ENCODE measurements around the gene ANO7. TPM values are rescaled to one million over a fixed set of nuclear protein-coding genes. Genes with fewer than 3 reads are reported as not detected.

The ANO7 gene
- total RNA-seq, 6 donors from 2014 or later: 0.30 to 1.3 (median 1.1) TPM

DNA sequence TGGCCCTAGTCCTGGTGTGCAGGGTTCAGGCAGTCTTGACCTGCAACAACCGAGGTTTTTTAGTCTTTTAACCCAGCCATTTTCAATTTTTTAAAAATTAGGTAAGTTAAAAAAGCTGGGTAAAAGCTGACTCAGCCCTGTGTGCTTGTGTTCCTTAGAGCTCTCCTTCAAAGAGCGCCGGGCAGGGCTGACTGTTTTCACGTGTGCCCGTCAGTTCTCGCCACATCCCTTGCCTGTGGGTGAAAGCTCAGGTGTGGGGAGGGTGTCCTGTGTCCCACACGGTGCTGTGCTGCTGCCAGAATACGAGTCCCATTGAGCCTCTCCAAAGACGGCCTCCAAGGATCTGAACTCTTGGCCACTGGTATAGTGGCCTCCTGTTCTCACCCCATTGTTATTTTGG lies 5.3 kb upstream of the ANO7 start:
- 84 to 94% methylated on average over 9 of the region's 9 CpGs for WGBS, 2 donors
- Histone ChIP-seq H3K27me3 (no peaks in the 10 kb centered on the region), H3K27ac (no peak overlapping the region), H3K4me3 (no peak overlapping the region), H3K36me3 (peaks cover 0 to 44% (median 25%) of the 10 kb centered on the region in 4 donors), H3K4me1 (no peaks in the 10 kb centered on the region), H3K9me3 (no peaks in the 10 kb centered on the region)
- no peak for DNase-seq
- no peak for ATAC-seq (ENCODE audit: low FRiP score in 2 of 2)
- TF ChIP-seq, protein P1, sequence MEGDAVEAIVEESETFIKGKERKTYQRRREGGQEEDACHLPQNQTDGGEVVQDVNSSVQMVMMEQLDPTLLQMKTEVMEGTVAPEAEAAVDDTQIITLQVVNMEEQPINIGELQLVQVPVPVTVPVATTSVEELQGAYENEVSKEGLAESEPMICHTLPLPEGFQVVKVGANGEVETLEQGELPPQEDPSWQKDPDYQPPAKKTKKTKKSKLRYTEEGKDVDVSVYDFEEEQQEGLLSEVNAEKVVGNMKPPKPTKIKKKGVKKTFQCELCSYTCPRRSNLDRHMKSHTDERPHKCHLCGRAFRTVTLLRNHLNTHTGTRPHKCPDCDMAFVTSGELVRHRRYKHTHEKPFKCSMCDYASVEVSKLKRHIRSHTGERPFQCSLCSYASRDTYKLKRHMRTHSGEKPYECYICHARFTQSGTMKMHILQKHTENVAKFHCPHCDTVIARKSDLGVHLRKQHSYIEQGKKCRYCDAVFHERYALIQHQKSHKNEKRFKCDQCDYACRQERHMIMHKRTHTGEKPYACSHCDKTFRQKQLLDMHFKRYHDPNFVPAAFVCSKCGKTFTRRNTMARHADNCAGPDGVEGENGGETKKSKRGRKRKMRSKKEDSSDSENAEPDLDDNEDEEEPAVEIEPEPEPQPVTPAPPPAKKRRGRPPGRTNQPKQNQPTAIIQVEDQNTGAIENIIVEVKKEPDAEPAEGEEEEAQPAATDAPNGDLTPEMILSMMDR (IDR thresholded peaks at IDR 0.05): no peak
- TF ChIP-seq POLR2AphosphoS5 (IDR thresholded peaks at IDR 0.05) (no peak), EP300 (IDR thresholded peaks at IDR 0.05) (no peak), POLR2A (IDR thresholded peaks at IDR 0.05) (no peak)

DNA sequence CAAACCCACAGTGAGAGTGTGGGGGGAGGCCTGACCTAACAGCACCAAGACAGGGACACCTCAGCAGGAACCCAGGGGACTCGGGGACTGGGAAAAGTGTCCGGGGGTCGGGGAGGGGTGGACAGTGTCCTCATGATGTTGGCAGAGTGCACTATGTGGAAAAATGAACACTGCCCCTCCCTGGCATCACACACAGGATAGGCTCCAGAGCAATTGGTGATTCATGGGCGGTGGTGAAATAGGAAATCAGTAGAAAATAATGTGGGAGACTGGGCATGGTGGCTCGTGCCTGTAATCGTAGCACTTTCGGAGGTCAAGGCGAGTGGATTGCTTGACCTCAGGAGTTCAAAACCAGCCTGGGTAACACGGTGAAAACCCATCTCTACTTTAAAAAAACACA lies 3.6 kb upstream of the ANO7 start:
- ATAC-seq (ENCODE audit: low FRiP score in 2 of 2): no peak
- H3K4me3 ChIP-seq: no peak overlapping the region
- WGBS, 2 donors: 80 to 88% methylated on average over 9 of the region's 9 CpGs

DNA sequence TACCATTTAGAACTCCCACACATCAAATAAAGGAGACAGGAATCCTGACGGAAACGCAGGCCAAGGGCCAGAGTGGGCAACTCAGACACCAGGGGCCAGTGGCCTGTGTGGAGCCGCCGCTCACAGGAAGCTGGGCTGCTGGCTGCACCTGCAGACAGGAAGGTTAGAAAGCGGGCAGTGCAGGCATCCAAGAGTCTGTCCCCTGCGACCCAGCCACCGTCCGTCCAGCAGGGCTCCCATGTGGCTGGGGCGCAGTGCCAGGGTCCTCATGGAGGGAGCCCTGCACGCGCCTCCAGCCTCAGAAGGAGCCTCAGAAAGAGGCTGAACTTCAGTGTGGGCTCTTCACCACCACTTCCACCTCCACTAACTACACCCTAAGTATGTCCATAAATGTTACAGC lies 2.5 kb upstream of the ANO7 start:
- Histone ChIP-seq H3K27me3 (no peaks in the 10 kb centered on the region), H3K27ac (no peak overlapping the region)
- TF ChIP-seq POLR2AphosphoS5 (IDR thresholded peaks at IDR 0.05) (no peak), EP300 (IDR thresholded peaks at IDR 0.05) (no peak), POLR2A (IDR thresholded peaks at IDR 0.05) (no peak)
- TF ChIP-seq, protein P1 (IDR thresholded peaks at IDR 0.05): no peak

More for the DNA sequence above, 3.6 kb upstream of the ANO7 start:
- no peaks in the 10 kb centered on the region for H3K4me1 ChIP-seq
- no peaks in the 10 kb centered on the region for H3K27me3 ChIP-seq
- no peak for DNase-seq
- H3K27ac ChIP-seq: no peak overlapping the region
- no peak for TF ChIP-seq EP300 (IDR thresholded peaks at IDR 0.05)
- TF ChIP-seq, protein P1 (IDR thresholded peaks at IDR 0.05): no peak
- no peak for TF ChIP-seq POLR2A (IDR thresholded peaks at IDR 0.05)
- TF ChIP-seq POLR2AphosphoS5 (IDR thresholded peaks at IDR 0.05): no peak
- H3K36me3 ChIP-seq: peaks cover 0 to 33% (median 15%) of the 10 kb centered on the region in 4 donors
- no peaks in the 10 kb centered on the region for H3K9me3 ChIP-seq

DNA sequence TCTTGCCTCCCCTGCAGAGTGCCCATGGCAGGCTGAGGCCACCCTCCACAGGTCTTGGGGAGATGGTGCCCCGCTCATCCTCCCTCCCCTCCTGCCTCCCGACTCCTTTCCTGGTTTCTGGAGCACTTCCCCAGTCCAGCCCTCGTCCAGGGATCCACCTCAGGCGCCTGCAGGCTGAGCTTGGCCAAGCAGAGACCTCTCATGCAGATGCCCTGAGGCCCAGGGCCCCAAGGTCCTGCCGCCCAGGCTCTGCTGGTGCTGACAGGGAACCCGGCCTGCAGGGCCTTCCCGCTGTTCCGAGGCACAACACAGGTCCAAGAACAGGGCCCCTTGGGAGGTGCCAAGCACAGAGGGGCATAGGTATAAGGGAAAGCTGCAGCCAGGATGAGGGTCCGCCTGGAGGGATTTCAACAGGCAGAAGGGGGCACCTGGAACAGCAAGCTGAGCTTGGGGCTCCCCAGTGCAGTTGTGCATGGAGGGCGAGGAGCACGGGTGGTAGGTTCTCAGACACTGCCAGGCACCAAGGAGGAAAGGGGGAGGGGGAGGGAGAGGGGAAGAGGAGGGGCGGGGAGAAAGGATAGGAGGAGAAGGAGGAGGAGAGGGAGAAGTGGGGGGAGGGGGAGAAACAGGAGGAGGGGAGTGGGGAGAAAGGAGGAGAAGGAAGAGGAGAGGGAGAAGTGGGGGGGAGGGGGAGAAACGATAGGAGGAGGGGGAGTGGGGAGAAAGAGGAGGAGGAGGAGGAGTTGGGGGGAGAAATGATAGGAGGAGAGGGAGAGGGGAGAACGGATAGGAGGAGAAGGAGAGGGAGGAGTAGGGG lies 1.2 kb upstream of the ANO7 start:
- Histone ChIP-seq H3K9me3 (no peaks in the 10 kb centered on the region), H3K27ac (no peak overlapping the region), H3K36me3 (peaks cover 0 to 18% (median 12%) of the 10 kb centered on the region in 4 donors), H3K4me3 (no peak overlapping the region), H3K27me3 (no peaks in the 10 kb centered on the region), H3K4me1 (no peaks in the 10 kb centered on the region)
- no peak for ATAC-seq (ENCODE audit: low FRiP score in 2 of 2)
- no peak for DNase-seq
- no peak for TF ChIP-seq EP300 (IDR thresholded peaks at IDR 0.05)
- TF ChIP-seq POLR2A (IDR thresholded peaks at IDR 0.05): no peak
- TF ChIP-seq POLR2AphosphoS5 (IDR thresholded peaks at IDR 0.05): no peak
- TF ChIP-seq, protein P1 (IDR thresholded peaks at IDR 0.05): no peak
- WGBS, 2 donors: 55 to 59% methylated on average over 5 to 11 of the region's 14 CpGs

More for the DNA sequence above, 2.5 kb upstream of the ANO7 start:
- Histone ChIP-seq H3K4me1 (no peaks in the 10 kb centered on the region), H3K4me3 (no peak overlapping the region), H3K9me3 (no peaks in the 10 kb centered on the region), H3K36me3 (peaks cover 0 to 28% (median 15%) of the 10 kb centered on the region in 4 donors)
- ATAC-seq (ENCODE audit: low FRiP score in 2 of 2) (no peak), DNase-seq (peak in 1 of 2 donors; percentile 66)
- 79 to 86% methylated on average over 4 to 11 of the region's 11 CpGs for WGBS, 2 donors

DNA sequence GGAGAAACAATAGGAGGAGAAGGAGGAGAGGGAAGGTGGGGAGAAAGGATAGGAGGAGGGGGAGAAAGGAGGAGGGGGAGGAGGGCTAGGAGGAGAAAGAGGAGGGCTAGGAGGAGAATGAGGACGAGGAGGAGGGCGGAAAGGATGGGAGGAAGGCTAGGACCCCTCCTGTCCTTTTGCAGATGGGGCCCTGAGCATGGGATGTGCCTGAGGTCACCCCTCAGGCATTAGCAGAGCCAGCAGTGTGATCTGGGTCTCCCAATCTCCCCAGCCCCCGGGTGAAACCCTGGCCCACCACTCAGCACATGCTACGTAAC lies 601 bp upstream of the ANO7 start:
- ATAC-seq (ENCODE audit: low FRiP score in 2 of 2) (no peak), DNase-seq (no peak)
- no peak overlapping the region for H3K27ac ChIP-seq
- H3K4me1 ChIP-seq: no peaks in the 10 kb centered on the region
- H3K36me3 ChIP-seq: peaks cover 0 to 12% (median 8%) of the 10 kb centered on the region in 4 donors
- no peaks in the 10 kb centered on the region for H3K9me3 ChIP-seq
- WGBS, 2 donors: 52 to 57% methylated on average over 4 of the region's 4 CpGs
- H3K4me3 ChIP-seq: no peak overlapping the region
- no peaks in the 10 kb centered on the region for H3K27me3 ChIP-seq
- TF ChIP-seq POLR2A (IDR thresholded peaks at IDR 0.05) (no peak), EP300 (IDR thresholded peaks at IDR 0.05) (no peak), POLR2AphosphoS5 (IDR thresholded peaks at IDR 0.05) (no peak)
- TF ChIP-seq, protein P1 (IDR thresholded peaks at IDR 0.05): no peak
